Left kidney (tissue), 2 donors: ENCODE data around the gene CRYZL1. TPM values are rescaled to one million over a fixed set of nuclear protein-coding genes. Genes with fewer than 3 reads are reported as not detected.
A peak's percentile ranks its signal among the peaks of the same experiment; 100 is the strongest.

Experiments used
- DNase-seq: peaks from one replicate; pipeline ENCODE4 v3.0.0-alpha.2; 2013
- polyA plus RNA-seq: library from polyadenylated mRNA; unstranded; fragments of 120-200 nt; gene quantifications from one replicate; pipeline ENCODE4 v1.2.1, GENCODE V29; 2013; ENCODE audit not compliant: insufficient read length

Gene CRYZL1
- polyA plus RNA-seq, 1 donor = 86.4 TPM

DNA sequence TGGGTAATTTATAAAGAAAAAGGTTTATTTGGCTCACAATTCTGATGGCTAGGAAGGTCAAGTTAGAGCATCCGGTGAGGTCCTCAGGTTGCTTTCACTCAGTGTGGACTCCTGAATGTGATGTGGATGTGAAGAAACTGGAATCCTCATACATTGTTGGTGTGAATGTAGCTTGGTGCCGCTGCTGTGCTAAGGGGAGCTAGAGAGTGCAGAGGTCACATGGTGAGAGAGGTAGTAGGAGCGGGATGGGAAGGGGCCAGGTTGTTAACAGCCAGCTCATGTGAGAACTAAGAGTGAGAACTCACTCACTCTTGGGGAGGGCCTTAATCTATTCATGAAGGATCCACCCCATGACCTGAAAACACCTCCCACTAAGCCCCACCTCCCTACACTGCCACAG, 22.6 kb upstream of the CRYZL1 start:
- no peak for DNase-seq

DNA sequence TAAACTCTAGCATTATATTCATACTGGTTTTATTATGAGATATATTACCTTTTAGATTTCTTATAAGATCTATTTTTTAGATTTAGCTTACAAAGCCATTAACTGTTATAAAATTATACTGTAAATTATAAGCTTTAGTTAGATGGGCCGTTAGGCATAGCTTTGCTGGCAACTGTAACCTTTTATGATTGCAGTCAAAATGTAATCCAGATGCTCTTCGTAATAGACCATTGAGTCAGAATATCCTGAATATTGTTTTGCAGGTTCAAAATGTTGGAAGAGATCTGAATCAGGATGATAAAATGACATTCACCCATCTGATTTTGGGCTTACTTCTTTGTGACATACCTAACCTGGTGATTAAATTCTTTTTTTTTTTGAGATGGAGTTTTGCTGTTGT, 21.7 kb upstream of the CRYZL1 start:
- DNase-seq = no peak

DNA sequence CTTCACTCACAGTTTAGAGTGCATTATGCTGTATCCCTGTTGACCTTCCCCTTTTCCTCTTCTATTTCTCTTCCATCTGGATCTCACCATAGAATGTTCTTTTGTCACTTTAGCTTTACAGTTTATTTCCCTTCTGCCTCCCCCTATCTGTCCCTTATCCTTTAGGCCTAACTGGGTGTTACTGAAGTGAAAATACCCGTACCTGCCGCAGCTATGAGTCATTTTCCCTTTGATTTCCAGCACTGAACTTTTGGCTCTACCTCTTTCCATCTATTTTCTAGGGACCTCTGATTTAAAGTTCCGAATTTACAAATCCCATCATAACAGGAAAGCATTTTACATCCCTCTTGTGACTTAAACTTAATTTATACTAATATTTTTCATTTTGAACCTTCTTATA, 20.5 kb upstream of the CRYZL1 start:
- no peak for DNase-seq

DNA sequence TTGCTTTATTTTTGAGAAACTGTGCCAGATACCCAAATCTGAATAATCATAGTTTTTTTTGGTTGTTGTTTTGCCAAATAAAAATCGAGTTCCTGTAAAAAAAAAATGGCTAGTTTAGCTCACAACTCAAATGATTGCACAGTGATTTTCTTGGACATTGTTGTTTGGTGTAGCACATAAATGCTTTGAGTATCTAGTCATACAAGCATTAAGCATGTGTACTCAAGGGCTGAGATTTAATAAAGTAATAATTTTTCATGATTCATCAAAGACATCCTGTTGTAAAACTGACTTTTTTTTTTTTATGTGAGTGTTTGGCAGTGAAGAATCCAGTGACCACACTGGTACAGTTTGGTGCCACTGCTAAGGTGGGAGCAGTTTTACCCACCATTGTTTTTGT, 19.6 kb upstream of the CRYZL1 start:
- DNase-seq = no peak

DNA sequence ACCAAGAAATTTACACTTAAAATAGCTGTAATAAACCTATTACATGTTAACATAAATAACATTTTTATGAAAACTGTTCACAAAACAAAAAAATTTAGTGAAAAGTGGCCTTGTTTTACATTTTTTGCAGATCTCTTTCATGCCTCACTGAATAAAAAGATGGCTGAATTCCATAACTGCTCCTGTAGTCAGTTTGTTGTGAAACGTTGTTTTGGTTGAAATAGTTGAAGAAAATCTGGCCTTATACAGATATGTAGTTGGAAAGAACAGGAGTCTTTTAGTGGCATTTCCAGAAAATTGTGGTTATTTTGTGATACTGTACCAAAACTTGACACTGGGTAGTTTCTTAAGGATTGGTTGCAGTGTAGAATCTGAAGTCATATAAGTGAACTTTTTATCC, 18.9 kb upstream of the CRYZL1 start:
- DNase-seq = no peak

DNA sequence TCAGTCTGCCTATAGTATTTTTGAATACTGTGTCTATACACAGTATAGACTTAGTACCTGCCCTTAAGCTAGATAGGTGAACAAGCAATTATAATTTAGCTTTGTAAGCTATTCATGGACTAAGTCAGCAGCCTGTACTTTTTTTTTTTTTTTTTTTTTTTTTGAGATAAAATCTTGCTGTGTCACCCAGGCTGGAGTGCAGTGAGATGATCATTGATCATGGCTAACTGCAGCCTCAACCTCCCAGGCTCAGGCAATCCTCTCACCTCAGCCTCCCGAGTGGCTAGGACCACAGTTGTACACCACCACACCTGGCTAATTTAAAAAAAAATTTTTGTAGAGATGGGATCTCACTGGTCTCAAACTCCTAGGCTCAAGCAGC, 18.0 kb upstream of the CRYZL1 start:
- DNase-seq = no peak

DNA sequence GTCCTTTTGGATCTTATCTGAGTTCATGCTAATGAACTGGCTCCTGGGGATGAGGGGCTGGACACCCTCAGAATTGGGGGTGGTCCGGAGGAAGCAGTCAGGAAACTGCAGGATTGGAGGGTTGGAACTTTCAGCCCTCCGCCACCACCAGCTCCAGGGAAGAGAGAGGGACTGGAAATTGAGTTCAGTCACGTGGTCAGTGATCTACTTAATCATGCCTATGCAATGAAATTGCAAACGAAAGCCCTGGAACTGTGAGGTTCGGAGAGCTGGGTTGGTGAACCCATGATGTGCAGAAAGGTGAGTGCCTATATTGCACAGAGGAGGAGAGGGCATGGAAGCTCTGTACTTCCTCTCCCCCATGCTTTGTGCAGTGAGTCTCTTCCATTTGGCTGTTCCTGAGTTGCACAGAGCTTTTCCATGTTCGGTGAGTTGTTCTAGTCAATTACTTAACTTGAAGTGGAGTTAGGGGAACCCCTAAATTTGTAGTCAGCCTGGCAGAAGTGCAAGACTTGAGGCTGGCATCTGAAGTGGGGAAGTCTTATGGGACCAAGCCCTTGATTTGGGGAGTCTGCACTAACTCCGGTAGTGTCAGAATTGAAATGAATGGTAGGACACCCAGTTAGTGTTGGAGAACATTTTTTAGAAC, 17.5 kb upstream of the CRYZL1 start:
- no peak for DNase-seq

DNA sequence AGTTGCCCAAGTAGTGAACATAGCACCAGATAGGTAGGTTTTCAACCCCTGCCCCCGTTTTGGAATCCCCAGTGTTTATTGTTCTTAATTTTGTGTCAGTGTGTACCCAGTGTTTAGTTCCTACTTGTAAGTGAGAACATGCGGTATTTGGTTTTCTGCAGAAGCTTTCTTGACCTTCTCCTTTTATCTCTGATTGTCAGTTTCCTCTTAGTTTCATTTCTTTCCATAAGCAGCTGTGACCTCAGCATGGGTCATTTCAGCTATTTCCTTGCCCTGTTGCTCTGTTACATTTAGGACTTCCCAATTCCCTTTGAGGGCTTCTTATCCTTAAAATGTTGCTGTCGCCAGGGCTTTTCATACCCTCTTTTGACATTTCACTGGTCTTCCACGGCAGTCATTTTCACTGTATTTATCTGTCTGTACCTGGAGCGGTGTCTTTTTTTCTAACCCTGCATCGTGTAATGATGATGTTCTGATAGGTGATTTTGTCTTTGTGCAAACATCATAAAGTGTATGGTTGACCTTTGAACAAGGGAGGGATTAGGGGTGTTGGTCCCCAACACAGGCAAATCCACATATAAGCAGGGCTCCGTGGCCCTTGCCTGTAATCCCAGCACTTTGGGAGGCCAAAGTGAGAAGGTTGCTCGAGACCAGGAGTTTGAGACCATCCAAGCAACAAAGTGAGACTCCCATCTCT, 15.7 kb upstream of the CRYZL1 start:
- no peak for DNase-seq

DNA sequence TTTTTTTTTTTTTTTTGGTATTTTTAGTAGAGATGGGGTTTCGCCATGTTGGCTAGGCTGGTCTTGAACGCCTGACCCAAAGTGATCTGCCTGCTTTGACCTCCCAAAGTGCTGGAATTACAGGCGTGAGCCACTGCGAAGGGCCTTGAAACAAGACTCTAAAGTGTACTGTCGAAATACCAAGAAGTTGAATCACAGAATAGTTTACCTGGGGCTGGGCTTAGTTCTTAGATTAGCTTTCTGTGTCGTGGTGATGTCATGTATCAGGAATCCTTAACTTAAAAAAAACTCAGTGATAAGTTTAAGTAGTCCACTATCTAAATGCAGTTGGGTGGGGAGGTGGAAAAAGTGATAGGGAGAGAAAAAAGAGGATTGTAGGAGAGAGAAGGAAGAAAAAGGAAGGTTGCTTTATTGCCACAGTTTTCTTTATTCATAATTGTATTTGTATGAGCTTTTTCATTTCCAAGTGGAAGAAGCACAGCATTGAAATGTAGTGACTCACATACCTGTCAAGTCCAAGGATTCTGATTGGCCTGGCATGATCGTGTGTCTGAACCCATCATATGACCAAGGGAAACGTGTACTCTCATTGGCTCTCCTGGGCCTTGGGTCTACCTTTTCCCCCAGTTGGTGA, 14.2 kb upstream of the CRYZL1 start:
- no peak for DNase-seq

DNA sequence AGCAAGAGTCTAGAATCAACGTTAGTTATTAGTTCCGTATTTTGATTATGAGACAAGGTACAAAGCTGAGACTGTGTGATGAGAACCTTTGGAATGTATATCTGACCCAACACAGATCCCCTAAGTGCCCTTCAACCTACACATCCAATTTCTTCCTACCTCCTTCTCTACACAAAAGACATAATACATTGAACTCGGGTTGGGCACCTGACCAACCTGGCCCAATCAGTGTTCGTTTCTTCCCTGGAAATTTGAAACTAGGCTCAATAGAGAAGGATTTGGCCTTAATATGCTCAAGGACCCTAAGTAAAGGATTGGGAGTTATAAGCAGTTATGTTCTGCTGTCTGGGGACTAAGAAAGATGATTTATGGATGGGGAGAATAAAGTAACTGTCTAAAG, 12.9 kb upstream of the CRYZL1 start:
- no peak for DNase-seq

DNA sequence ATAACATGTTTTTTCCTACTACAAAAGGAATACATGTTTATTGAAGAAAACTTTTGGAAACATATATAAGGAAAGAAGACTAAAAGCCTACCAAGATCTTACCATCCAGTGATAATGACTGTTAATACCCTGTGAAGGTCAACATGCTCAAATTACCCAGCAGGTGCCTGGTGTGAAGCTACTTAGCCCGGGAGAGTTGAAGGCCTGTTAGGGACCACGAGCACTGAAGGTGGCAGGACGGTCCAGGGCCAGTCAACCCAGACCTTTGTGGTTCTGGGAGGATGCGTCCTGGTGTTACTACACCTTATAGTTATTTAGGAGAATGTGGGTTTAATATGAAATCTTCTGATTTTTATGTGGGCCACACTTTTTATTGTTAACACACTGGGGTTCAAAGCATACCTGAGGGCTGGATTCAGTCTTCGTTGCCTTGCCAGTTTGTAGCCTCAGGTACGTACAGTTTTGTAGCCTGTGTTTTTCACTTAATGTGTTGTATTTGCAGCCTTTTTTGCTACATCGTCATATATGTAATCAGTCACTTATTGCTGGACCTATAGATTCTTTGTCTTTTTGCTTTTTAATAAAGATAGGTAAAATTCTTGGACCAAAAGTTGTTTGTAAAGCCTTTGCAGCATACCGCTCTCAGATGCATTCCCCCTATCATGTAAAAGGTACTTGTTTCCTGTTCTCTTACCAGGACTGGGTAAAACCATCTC, 10.6 kb upstream of the CRYZL1 start:
- no peak for DNase-seq

DNA sequence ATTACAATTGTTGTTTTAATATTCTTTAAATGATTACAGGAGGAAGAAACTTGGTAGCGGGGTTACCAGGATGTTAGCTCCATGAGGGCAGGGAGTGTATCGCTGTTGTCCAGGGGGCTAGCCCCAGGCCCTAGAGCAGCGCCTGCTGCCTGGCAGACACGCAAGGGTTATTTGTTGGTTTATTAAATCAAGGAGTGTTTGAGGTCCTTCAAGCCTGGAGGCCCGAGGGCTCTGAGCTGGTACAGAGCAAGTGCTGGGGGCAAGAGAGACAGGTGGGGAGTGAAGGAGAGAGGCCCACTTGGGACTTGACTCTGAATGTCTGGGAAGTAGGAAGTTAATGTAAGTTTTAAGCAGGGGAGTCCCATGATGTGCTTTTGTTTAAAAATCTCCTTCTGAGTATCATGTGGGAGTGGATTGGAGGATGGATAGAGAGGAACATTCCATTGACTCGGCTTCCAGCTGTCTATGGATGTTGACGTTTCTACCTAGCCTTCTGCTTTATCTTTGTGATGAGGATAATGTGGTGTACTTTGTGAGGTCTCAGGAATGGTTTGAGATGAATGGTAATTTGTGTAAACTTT, 9.5 kb upstream of the CRYZL1 start:
- DNase-seq = no peak

DNA sequence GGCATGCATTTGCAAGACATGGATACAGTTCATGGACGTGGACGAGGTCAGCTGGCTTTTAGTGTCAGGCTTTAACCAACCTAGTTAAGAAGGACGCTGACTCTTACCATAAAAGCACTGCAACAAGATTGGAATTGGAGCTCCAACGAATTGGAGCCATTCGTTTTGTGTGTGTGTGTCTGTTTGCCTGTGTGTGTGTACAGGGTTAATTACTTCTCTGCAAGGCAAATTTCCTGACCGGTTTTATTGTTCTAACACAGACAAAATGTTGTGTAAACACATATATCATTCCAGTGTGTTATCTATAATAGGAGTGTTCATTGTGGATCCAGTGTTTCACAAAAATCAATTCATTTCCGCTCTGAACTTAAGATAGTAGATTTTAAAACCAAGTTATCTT, 8.7 kb upstream of the CRYZL1 start:
- DNase-seq = no peak

DNA sequence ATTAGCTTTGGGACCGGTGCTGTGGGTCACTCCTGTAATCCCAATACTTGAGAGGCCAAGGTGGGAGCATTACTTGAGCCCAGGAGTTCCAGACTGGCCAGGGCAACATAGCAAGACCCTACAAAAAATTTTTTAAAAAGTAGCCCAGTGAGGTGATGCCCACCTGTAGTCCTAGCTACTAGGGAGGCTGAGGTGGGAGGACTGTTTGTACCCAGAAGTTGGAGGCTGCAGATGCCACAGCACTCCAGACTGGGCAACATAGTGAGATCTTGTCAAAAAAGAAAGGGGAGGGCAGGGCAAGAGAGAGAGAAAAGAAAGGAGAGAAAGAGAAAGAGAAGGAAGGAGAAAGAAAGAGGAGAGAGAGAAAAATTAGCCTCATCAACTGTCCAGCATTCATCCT, 7.0 kb upstream of the CRYZL1 start:
- DNase-seq = no peak

DNA sequence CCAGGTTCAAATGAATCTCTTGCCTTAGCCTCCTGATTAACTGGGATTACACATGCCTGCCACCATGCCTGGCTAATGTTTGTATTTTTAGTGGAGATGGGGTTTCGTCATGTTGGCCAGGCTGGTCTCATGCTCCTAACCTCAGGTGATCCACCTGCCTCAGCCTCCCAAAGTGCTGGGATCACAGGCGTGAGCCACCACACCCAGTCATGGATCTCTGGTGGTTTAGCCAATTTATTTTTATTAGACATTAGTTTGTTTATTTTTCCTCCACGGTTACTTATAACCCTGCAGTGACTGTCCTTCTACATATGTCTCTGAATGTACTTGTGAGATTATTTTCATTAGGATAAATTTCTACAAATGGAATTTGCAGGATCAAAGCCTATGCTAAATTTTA, 6.0 kb upstream of the CRYZL1 start:
- DNase-seq = no peak

DNA sequence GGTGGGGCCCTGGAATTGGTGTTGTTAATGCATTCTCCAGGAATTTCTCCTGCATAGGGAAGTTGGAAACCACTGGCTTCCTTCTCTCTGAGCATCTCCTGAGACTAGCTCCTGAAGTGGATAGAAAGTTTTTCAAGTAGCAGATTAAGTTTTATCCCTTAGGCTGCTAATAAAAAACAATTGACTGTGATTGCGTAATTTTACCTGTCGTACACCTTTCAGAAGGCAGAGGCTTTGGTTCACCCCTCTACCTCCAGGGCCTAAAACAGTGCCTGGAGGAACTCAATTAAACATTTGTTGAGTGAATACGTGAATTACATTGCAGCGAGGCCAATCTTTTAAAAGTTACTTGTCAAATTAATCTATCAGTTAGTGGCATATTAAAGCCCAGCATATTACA, 4.2 kb upstream of the CRYZL1 start:
- DNase-seq = no peak

DNA sequence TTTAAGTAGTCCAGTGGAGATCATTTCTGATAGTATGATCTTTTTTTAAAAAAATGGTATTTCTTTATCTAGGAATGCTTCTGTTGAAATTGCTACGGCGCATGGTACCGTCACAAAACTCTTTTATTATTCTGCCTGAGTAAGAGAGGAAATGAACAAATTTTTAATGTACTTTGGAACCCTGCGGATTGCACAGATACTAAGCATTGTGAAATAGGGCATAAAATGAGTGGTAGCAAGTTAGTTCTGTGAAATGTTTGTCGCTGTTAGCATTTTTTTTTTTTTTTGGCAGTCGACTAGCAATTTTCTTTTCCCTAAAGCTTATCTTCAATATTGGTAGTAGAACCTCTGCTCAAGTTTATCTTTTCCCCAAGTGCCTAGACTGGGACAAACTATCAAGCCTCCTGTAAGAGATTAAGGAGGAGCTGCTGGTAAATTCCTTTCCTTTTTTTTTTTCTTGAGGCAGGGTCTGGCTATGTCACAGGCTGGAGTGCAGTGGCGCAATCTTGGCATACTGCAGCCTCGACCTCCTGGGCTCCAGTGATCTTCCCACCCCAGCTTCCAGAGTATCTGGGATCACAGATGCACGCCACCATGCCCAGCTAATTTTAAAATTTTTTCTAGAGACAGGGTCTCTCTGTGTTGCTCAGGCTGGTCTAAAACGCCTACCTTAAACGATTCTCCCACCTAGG, 3.0 kb upstream of the CRYZL1 start:
- DNase-seq = no peak

DNA sequence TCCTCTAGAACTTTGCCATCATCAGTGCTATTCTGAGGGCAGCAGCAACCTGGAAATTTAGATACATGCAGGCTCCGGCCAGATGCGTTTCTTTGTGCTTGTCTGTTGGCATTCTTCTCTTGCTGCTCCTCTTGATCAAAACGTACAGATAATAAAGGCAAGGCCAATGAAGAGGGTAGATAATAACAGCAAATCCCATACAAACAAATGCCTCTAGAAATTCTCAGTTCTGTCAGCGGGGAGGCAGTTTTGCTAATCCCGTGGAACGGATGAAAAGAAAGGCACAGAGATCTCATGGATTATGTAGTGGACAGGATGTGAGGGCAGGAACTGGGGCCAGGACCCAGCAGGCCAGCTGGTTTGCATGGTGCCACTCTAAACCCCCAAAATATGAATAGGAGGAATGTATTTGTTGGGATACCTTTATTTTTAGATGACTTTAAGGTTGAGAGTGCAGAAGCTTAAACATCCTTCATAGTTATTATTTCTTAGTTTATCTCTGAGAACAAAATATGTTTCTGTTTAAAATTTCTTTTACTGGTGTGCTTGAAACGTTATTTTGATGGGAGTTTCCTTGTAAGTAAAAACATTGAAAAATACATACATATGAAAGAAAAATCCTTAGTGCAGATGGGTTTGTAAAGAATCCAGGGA, 2.2 kb upstream of the CRYZL1 start:
- DNase-seq = no peak

DNA sequence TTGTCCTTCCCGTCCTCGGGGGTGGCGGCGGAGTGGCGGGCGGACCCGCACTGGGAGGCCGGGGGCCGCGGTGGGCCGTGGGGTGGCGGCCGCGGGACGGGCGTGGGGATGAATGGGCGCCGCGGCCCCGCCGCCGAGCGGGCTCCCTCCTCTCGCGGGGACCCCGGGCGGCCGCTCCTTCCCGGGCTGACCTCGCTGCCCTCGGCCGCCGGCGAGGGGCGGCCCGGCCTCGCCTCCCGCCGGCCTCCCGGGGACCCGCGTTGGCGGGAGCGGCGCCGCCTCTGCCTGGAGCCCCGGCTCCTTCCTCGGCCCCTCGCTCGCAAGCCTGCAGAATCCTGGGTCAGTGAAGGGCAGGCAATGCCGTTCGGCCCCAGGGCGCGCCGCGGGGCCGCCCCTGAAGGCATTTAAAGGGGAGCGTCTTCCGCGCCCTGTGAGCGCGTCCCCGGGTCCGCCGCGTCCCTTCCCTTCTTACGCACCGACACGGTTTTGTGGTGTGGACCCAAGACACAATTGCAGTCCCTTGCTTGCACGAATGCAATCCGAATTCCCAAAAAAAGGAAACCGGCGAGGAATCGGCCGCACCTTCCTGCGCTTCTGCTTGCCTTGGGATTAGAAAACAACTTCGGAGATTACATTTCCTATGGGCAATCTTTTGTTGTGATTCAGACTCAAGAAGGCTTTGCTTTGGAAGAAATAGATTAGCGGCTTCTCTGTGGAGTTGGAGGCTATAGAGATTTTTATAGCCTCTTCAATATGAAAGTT, 1.5 kb upstream of the CRYZL1 start:
- no peak for DNase-seq

DNA sequence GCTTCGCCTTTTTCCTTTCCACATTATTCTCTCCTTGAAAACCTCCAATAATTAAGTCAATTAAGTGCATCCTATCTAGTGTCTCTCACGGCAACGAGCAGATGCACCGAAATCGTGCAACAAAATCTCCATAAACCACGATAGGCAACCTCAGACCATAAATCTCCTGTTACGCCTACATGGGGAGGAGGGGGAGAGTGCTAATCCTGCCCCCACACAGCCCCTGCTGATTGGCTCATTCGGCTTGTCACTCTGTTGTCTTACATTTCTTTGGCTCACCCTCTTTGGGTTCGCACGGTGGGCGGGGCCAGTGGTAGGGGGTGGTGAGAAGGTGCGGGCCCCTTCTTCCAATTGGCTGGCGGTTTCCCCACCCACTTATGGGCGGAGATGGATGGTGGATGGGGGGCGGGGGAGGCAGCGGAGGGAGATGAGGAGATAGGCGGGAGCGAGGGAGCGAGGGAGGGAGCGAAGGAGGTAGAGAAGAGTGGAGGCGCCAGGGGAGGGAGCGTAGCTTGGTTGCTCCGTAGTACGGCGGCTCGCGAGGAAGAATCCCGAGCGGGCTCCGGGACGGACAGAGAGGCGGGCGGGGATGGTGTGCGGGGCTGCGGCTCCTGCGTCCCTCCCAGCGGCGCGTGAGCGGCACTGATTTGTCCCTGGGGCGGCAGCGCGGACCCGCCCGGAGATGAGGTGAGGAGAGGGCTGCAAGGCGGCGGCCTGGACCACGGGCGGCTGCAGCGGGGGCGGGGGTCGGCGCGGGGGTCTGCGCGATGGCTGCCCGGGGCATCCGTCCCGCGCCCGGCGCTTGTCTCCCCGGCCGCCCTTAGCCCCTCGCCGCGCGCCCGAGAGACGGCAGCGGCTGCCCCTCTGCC, 720 bp upstream of the CRYZL1 start, which contains the start of gene ITSN1:
TSS of gene ITSN1 (plus strand) at position 475 of the 869 bp plus-strand sequence. CDS start 76,328 bp downstream, outside the sequence.
- peak; percentile 100 for DNase-seq
